ENCODE measurements around the gene PIK3C2A. TPM values are rescaled to one million over a fixed set of nuclear protein-coding genes. Genes with fewer than 3 reads are reported as not detected.

PIK3C2A gene
- total and polyA plus RNA-seq, 2 experiments from 2014 or later, result 14.5 to 31.8 TPM

- 100% methylated on average over 2 of the region's 2 CpGs for WGBS, 2 experiments (ENCODE audit: low coverage in 1 of 2, low lambda C conversion rate in 2 of 2, missing lambda C conversion rate in 2 of 2)
- Histone ChIP-seq H3K79me2 (ENCODE audit: insufficient read depth) (peaks cover 96% of the 10 kb centered on the region), H3K9ac (no peak overlapping the region), H3K27me3 (replicated peaks; ENCODE audit: insufficient read depth) (no peaks in the 10 kb centered on the region), H3K4me2 (ENCODE audit: unreplicated experiment) (no peak overlapping the region), H4K20me1 (ENCODE audit: insufficient read depth) (no peaks in the 10 kb centered on the region), H3K4me3 (no peak overlapping the region), H3K9me2 (ENCODE audit: insufficient read depth) (no peaks in the 10 kb centered on the region), H3F3A (ENCODE audit: insufficient read depth) (no peaks in the 10 kb centered on the region), H3K27ac (no peak overlapping the region), H3K4me1 (ENCODE audit: insufficient read depth) (no peaks in the 10 kb centered on the region), H3K9me3 (ENCODE audit: low read depth) (no peaks in the 10 kb centered on the region), H2AFZ (no peak overlapping the region), H3K36me3 (ENCODE audit: low read depth) (no peaks in the 10 kb centered on the region)
- no peak for DNase-seq
- in situ Hi-C loops (cut with MboI), result no loop called here
- TF ChIP-seq EZH2 (IDR thresholded peaks at IDR 0.05; ENCODE audit: insufficient read depth, poor library complexity, severe bottlenecking) (no peak), EZH2phosphoT487 (IDR thresholded peaks at IDR 0.05; ENCODE audit: insufficient read depth, low read depth) (no peak)
These were observed 21.8 kb downstream of the PIK3C2A start for GRCh38 chr11:17185938-17186337.

DNA sequence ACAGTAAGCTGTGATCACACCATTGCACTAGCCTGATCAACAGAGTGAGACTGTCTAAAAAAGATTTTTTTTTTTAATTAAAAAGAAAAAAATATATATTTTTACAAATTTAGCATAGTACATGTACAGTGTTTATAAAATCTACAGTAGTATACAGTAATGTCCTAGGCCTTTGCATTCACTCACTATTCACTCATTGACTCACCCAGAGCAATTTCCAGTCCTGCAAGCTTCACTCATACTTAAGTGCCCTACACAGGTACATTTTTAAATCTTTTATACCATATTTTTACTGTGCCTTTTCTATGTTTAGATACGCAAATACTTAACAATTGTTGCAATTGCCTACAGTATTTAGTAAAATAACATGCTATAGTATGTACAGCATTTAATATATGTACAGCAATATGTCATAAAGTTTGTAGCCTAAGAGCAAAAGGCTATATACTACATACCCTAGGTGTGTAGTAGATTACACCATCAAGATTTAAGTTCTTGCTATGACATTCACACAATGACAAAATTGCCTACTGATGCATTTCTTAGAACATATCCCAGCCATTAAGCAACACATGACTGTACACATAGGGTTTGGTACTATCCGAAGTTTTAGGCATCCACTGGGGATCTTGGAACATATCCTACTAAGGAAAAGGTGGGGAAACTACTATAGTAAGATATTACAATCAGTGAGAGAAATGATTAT, 22.8 kb downstream of the PIK3C2A start:
- WGBS, 2 experiments (ENCODE audit: low coverage in 1 of 2, low lambda C conversion rate in 2 of 2, missing lambda C conversion rate in 2 of 2), result 78 to 84% methylated on average over 2 of the region's 2 CpGs

GRCh38 chr11:17183836-17184235, 23.9 kb downstream of the PIK3C2A start:
- WGBS, 2 experiments (ENCODE audit: low coverage in 1 of 2, low lambda C conversion rate in 2 of 2, missing lambda C conversion rate in 2 of 2), result 50 to 73% methylated on average over 1 of the region's 1 CpG

More for the DNA sequence above, 22.8 kb downstream of the PIK3C2A start:
- Histone ChIP-seq H3K4me3 (no peak overlapping the region), H3K36me3 (ENCODE audit: low read depth) (no peaks in the 10 kb centered on the region), H3K79me2 (ENCODE audit: insufficient read depth) (peaks cover 96% of the 10 kb centered on the region), H2AFZ (no peak overlapping the region), H3F3A (ENCODE audit: insufficient read depth) (no peaks in the 10 kb centered on the region), H3K9ac (no peak overlapping the region), H3K27ac (no peak overlapping the region), H4K20me1 (ENCODE audit: insufficient read depth) (no peaks in the 10 kb centered on the region), H3K9me2 (ENCODE audit: insufficient read depth) (no peaks in the 10 kb centered on the region), H3K9me3 (ENCODE audit: low read depth) (no peaks in the 10 kb centered on the region), H3K4me2 (ENCODE audit: unreplicated experiment) (no peak overlapping the region), H3K27me3 (replicated peaks; ENCODE audit: insufficient read depth) (no peaks in the 10 kb centered on the region), H3K4me1 (ENCODE audit: insufficient read depth) (no peaks in the 10 kb centered on the region)
- no peak for DNase-seq
- in situ Hi-C loops (cut with MboI), result no loop called here
- no peak for TF ChIP-seq EZH2 (IDR thresholded peaks at IDR 0.05; ENCODE audit: insufficient read depth, poor library complexity, severe bottlenecking)
- TF ChIP-seq EZH2phosphoT487 (IDR thresholded peaks at IDR 0.05; ENCODE audit: insufficient read depth, low read depth), result no peak

DNA sequence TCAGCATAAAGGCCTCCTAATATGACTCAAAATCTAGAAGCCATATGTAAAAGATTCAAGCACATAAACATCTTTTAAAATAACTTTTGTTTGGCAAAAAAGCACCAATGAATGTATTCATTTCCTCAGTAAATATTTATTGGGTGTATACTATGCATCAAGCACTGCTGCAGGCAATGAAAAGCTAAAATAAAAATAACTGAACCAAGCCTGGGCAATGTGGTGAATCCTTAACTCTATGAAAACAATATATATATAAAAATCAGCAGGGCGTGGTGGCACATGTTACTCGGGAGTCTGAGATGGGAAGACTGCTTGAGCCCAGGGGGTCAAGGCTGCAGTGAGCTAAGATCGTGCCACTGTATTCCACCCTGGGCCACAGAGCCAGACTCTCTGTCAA, 27.8 kb downstream of the PIK3C2A start:
- no peaks in the 10 kb centered on the region for H3K9me3 ChIP-seq (ENCODE audit: low read depth)
- no peaks in the 10 kb centered on the region for H3K4me1 ChIP-seq (ENCODE audit: insufficient read depth)
- no peak overlapping the region for H2AFZ ChIP-seq
- 91 to 92% methylated on average over 3 of the region's 3 CpGs for WGBS, 2 experiments (ENCODE audit: low coverage in 1 of 2, low lambda C conversion rate in 2 of 2, missing lambda C conversion rate in 2 of 2)
- no peaks in the 10 kb centered on the region for H3K9me2 ChIP-seq (ENCODE audit: insufficient read depth)
- no peaks in the 10 kb centered on the region for H3K36me3 ChIP-seq (ENCODE audit: low read depth)
- in situ Hi-C loops (cut with MboI), result no loop called here
- no peaks in the 10 kb centered on the region for H4K20me1 ChIP-seq (ENCODE audit: insufficient read depth)
- H3F3A ChIP-seq (ENCODE audit: insufficient read depth), result no peaks in the 10 kb centered on the region
- TF ChIP-seq EZH2 (IDR thresholded peaks at IDR 0.05; ENCODE audit: insufficient read depth, poor library complexity, severe bottlenecking), result no peak
- no peak for TF ChIP-seq EZH2phosphoT487 (IDR thresholded peaks at IDR 0.05; ENCODE audit: insufficient read depth, low read depth)
- no peak overlapping the region for H3K27ac ChIP-seq
- H3K4me2 ChIP-seq (ENCODE audit: unreplicated experiment), result no peak overlapping the region
- H3K79me2 ChIP-seq (ENCODE audit: insufficient read depth), result peaks cover 86% of the 10 kb centered on the region
- no peak overlapping the region for H3K9ac ChIP-seq
- no peaks in the 10 kb centered on the region for H3K27me3 ChIP-seq (replicated peaks; ENCODE audit: insufficient read depth)
- no peak for DNase-seq
- H3K4me3 ChIP-seq, result no peak overlapping the region

More at GRCh38 chr11:17183836-17184235, 23.9 kb downstream of the PIK3C2A start:
- Histone ChIP-seq H3K79me2 (ENCODE audit: insufficient read depth) (peaks cover 95% of the 10 kb centered on the region), H4K20me1 (ENCODE audit: insufficient read depth) (no peaks in the 10 kb centered on the region), H3K9me3 (ENCODE audit: low read depth) (no peaks in the 10 kb centered on the region), H3K36me3 (ENCODE audit: low read depth) (no peaks in the 10 kb centered on the region), H3K4me3 (no peak overlapping the region), H3K4me1 (ENCODE audit: insufficient read depth) (no peaks in the 10 kb centered on the region), H2AFZ (no peak overlapping the region), H3K4me2 (ENCODE audit: unreplicated experiment) (no peak overlapping the region), H3F3A (ENCODE audit: insufficient read depth) (no peaks in the 10 kb centered on the region), H3K27me3 (replicated peaks; ENCODE audit: insufficient read depth) (no peaks in the 10 kb centered on the region), H3K9me2 (ENCODE audit: insufficient read depth) (no peaks in the 10 kb centered on the region), H3K9ac (no peak overlapping the region), H3K27ac (no peak overlapping the region)
- TF ChIP-seq EZH2 (IDR thresholded peaks at IDR 0.05; ENCODE audit: insufficient read depth, poor library complexity, severe bottlenecking) (no peak), EZH2phosphoT487 (IDR thresholded peaks at IDR 0.05; ENCODE audit: insufficient read depth, low read depth) (no peak)
- in situ Hi-C loops (cut with MboI), result no loop called here
- no peak for DNase-seq

All from GM23248 (cell line).